Stimulated activated naive CD8-positive, alpha-beta T cell treated with anti-CD3 and anti-CD28 coated beads, Interleukin-15, amount 100 ng/mL, for 72 hours (primary cell): Measurements from ENCODE around the gene MED25.

ENCODE experiments used
- ATAC-seq: fragments of 150-1000 bp; cut with Tn5 transposase; 2 replicates; pipeline ENCODE4 v1.10.0; 2021; ENCODE audit warnings: mild to moderate bottlenecking, moderate library complexity
- DNase-seq, 2 donors: peaks; one replicate each; pipeline ENCODE4 v3.0.0; 2021 to 2022
- H3K27ac Mint-ChIP-seq, 2 donors: one replicate each; pipeline ENCODE4 v1.8.0; 2022; ENCODE audit warnings: mild to moderate bottlenecking in 2 of 2, mixed read lengths in 2 of 2, moderate library complexity in 2 of 2
- H3K27me3 Mint-ChIP-seq: one replicate; pipeline ENCODE4 v1.8.0; 2022; ENCODE audit warnings: mixed read lengths
- H3K4me1 Mint-ChIP-seq: one replicate; pipeline ENCODE4 v1.8.0; 2022; ENCODE audit warnings: mild to moderate bottlenecking, mixed read lengths
- H3K4me3 Mint-ChIP-seq, 2 donors: one replicate each; pipeline ENCODE4 v1.8.0; 2022; ENCODE audit warnings: mild to moderate bottlenecking in 2 of 2, mixed read lengths in 2 of 2, moderate library complexity in 1 of 2
- H3K9me3 Mint-ChIP-seq, 2 donors: one replicate each; pipeline ENCODE4 v1.8.0; 2022; ENCODE audit warnings: mixed read lengths in 2 of 2

The MED25 gene

DNA sequence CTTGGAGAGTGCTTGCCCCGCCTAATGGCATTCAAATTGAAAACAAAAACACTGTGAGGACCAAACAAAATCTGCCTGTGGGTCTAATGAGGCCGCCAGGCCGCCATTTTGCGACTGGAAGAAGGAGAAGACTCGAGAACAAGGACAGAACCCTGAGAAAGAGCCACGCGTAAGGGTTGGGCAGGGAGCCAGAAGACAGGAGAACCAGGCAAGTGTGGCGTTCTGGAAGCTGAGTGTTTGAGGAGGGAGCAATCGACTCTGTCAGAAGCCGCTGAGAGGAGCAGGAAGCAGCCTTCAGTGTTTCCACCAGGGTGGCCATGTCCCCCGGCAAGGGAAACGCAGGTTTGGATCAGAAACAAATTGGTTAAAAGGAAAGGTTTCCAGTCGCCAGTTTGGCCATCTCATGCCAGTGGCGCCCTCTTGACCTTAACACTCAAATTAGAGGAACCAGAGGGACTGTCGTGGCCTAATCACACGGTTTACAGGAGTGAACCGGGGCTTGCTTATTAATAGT lies 22.7 kb downstream of the MED25 start:
- peak overlapping the region in 1 of 2 donors; percentile 93 for H3K27ac Mint-ChIP-seq
- H3K27me3 Mint-ChIP-seq = no peaks in the 10 kb centered on the region
- H3K4me1 Mint-ChIP-seq = no peaks in the 10 kb centered on the region
- H3K9me3 Mint-ChIP-seq = no peaks in the 10 kb centered on the region
- no peak for DNase-seq
- H3K4me3 Mint-ChIP-seq = no peak overlapping the region
- ATAC-seq = no peak

DNA sequence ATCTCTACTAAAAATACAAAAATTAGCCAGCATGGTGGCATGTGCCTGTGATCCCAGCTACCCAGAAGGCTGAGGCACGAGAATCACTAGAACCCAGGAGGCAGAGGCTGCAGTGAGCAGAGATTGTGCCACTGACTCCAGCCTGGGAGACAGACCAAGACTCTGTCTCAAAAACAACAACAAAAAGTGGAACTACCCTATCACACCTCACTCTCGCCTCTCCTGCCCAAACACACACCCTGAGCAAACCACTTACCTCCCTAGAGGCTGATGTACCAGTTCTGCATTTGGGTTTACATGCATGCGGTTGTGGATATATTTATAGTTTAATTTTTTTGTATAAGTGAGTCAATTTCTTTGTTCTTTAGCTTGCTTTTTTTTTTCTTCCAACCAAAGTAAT lies 25.2 kb downstream of the MED25 start:
- no peak for ATAC-seq
- Mint-ChIP-seq H3K27ac (no peak overlapping the region), H3K27me3 (no peaks in the 10 kb centered on the region), H3K9me3 (no peaks in the 10 kb centered on the region), H3K4me3 (no peak overlapping the region), H3K4me1 (peaks cover 5% of the 10 kb centered on the region)
- DNase-seq = no peak

DNA sequence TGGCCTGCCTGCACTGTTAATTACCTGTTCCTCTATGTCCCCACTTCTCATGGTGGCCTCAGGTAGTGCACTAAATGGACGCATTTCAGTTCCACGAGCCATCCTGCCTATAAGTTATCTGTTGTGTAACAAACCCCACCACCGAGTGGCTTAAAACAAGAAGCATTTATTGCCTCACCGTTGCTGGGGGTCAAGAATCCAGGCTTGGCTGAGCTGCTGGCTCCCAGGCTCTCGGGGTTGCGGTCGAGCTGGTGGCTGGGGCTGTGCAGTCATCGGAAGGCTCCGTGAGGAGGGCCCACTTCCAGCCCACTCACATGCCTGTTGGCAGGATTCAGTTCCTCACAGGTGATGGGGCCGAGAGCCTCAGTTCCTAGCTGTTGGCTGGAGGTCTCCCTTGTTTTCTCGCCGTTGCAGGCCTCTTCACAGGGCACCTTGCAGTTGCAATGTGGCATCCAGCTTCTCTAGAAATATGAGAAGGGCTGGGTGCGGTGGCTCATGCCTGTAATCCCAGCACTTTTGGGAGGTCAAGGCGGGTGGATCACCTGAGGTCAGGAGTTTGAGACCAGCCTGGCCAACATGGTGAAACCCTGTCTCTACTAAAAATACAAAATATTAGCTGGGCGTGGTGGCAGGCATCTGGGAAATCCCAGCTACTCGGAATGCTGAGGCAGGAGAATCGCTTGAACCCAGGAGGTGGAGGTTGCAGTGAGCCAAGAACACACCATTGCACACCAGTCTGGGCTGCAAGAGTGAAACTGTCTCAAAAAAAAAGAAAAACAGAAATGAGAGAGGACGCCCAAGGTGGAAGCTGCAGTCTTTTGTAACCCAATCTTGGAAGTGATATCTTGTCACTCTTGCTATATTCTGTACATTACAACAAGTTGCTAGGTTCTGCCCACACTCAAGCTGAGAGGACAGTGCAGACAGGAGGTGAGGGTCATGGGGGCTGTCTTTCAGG lies 26.3 kb downstream of the MED25 start:
- Mint-ChIP-seq H3K4me3 (no peak overlapping the region), H3K4me1 (peaks cover 16% of the 10 kb centered on the region), H3K27ac (no peak overlapping the region), H3K27me3 (no peaks in the 10 kb centered on the region), H3K9me3 (peaks cover 7% of the 10 kb centered on the region in 2 donors)
- ATAC-seq (no peak), DNase-seq (no peak)

DNA sequence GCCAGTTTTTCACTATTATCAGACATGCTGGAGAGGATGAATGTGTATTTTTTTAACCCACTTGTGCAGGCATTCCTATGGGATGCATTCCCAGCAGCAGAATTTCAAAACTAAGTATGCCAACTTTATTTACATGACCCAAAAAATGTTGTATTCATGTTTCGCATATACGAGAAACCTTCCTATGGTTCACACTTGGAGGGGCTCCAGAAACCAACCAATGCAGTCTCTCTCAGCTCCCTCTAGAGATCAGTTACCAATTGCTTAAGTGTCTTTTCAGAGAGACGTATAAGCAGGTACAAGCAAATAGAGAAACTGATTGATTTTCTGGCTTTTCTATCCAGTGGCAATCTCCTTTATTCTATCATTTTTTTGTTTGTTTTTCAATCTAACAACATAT lies 27.3 kb downstream of the MED25 start:
- Mint-ChIP-seq H3K27ac (no peak overlapping the region), H3K27me3 (no peaks in the 10 kb centered on the region), H3K9me3 (peaks cover 13 to 15% of the 10 kb centered on the region in 2 donors), H3K4me1 (peaks cover 25% of the 10 kb centered on the region), H3K4me3 (no peak overlapping the region)
- DNase-seq = no peak
- no peak for ATAC-seq

DNA sequence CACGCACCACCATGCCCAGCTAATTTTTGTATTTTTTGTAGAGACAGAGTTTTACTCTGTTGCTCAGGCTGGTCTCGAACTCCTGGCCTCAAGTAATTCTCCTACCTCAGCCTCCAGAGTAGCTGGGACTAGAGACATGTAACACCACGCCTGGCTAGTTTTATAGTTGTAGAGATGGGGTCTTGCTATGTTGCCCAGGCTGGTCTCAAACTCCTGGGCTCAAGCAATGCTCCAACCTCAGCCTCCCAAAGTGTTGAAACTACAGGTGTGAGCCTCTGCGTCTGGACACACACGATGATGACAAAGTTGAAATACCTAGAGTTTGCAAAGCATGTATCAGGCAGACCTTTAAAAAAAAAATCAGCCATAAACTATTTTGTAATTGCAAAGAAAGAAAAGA lies 28.3 kb downstream of the MED25 start:
- no peaks in the 10 kb centered on the region for H3K27me3 Mint-ChIP-seq
- peaks cover 13 to 15% of the 10 kb centered on the region in 2 donors for H3K9me3 Mint-ChIP-seq
- DNase-seq = no peak
- ATAC-seq = no peak
- H3K4me1 Mint-ChIP-seq = peaks cover 25% of the 10 kb centered on the region
- no peak overlapping the region for H3K27ac Mint-ChIP-seq
- no peak overlapping the region for H3K4me3 Mint-ChIP-seq

DNA sequence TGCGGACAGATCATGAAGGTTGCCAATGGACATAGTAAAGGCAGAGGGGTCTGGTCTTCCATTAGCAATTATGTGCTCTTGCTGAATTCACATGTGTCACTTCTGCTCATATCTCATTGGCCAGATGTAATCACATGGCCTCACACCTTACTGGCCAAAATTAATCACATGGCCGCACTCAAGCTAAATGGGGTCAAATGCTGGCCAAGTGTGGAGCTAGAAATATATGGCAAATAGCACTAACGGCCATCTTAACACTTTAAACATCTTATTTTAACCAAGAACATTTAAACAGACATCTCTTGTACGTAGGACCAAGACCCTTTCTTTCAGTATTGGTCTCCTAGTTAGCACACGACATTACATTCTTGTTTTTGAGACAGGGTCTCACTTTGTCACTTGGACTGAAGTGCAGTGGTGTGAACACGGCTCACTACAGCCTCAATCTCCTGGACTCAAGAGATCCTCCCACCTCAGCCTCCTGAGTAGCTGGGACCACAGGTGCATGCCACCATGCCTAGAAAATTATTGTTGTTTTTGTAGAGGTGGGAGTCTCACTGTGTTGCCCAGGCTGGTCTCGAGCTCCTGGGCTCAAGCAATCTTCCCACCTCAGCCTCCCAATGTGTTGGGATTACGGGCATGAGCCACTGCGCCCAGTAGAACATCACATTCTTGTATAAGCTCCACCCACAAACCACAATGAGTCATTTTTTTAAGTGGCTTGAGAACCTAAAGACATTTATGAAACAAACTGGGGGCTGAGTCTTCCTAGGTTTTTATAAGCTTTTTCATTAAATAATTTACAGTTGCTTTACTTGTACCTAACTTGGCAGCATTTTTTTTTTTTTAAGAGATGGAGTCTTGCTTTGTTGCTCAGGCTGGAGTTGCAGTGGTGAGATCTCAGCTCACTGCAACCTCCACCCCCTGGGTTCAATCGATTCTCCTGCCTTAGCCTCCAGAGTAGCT lies 29.9 kb downstream of the MED25 start:
- no peak overlapping the region for H3K4me3 Mint-ChIP-seq
- no peaks in the 10 kb centered on the region for H3K27me3 Mint-ChIP-seq
- peaks cover 13 to 15% of the 10 kb centered on the region in 2 donors for H3K9me3 Mint-ChIP-seq
- ATAC-seq (no peak), DNase-seq (no peak)
- H3K27ac Mint-ChIP-seq = peak overlapping the region in 1 of 2 donors; percentile 35
- peaks cover 38% of the 10 kb centered on the region for H3K4me1 Mint-ChIP-seq

DNA sequence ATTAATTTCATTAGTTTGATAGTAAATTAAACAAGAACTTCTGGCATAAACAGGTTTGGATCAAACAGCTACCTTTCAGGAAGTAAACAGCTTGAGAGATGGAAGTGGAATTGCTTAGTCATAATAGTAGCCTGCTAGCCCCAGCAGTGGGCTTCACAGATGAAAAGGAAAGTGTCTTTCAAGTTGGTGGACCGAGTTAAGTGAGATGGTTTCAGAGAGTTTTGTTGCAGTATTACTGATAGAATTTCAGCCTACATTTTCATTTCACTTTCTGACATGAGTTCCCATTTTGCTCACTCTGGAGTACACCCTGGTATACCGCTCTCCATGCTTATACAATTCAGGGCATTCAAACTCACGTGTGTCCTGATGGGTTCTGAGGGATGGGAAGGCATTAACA lies 30.8 kb downstream of the MED25 start:
- peaks cover 47% of the 10 kb centered on the region for H3K4me1 Mint-ChIP-seq
- H3K27me3 Mint-ChIP-seq = no peaks in the 10 kb centered on the region
- ATAC-seq (no peak), DNase-seq (no peak)
- no peak overlapping the region for H3K27ac Mint-ChIP-seq
- H3K4me3 Mint-ChIP-seq = peak overlapping the region; percentile 17 to 69
- peaks cover 13 to 15% of the 10 kb centered on the region in 2 donors for H3K9me3 Mint-ChIP-seq

DNA sequence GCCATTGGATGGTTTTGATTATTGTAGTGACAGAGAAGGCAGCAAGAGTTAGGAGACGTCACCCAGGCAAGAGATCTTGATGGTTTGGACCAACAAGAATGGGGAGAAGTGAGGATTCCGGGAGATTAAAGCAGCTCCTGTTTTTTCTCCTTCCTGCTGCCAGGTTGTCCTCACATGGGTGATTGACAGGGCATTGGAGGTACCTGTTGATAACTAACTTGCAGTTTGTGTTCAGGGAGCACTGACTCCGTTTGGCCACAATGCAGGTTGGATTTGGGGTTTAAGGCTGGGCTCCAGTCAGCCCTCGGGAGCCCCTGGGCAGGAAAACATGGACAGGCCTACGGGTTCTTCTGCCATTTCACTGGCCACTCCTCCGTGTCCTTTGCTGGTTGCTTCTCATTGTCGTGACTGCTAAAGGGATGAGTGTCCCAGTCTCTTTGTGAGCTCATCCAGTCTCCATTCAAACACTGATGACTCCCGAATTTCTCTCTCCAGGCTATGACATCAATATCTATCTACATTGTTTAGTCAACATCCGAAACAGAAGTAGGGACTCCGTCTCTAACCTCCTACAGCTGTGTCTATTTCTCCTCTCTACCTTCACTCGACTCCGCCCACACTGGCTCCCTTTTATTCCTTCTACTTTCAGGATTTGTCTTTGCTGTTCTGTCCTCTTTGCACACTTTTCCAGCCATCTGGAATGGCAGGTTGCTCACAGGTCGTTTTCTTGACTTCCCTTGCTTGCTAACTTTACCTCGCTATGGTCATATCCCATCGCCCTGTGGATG lies 31.5 kb downstream of the MED25 start:
- H3K4me1 Mint-ChIP-seq = peaks cover 50% of the 10 kb centered on the region
- DNase-seq (no peak), ATAC-seq (no peak)
- peak overlapping the region in 1 of 2 donors; percentile 77 for H3K27ac Mint-ChIP-seq
- H3K9me3 Mint-ChIP-seq = peaks cover 13 to 15% of the 10 kb centered on the region in 2 donors
- H3K27me3 Mint-ChIP-seq = no peaks in the 10 kb centered on the region
- peak overlapping the region; percentile 89 to 90 for H3K4me3 Mint-ChIP-seq

DNA sequence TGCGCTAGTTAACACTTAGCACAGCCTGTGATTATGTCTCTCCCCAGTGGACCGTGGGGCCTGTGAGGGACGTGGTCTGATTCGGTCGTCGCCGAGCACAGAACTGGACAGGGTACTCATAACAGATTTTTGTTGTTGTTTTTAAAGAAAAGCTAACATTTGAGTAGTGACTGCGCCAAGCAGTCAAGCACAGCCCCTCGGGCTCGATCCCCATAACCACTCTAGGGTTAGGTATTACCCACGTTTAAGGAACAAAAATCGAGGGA lies 32.1 kb downstream of the MED25 start:
- H3K27ac Mint-ChIP-seq = peak overlapping the region; percentile 97
- H3K9me3 Mint-ChIP-seq = peaks cover 13 to 15% of the 10 kb centered on the region in 2 donors
- DNase-seq (no peak), ATAC-seq (no peak)
- peak overlapping the region; percentile 89 to 90 for H3K4me3 Mint-ChIP-seq
- H3K4me1 Mint-ChIP-seq = peaks cover 53% of the 10 kb centered on the region
- H3K27me3 Mint-ChIP-seq = no peaks in the 10 kb centered on the region

DNA sequence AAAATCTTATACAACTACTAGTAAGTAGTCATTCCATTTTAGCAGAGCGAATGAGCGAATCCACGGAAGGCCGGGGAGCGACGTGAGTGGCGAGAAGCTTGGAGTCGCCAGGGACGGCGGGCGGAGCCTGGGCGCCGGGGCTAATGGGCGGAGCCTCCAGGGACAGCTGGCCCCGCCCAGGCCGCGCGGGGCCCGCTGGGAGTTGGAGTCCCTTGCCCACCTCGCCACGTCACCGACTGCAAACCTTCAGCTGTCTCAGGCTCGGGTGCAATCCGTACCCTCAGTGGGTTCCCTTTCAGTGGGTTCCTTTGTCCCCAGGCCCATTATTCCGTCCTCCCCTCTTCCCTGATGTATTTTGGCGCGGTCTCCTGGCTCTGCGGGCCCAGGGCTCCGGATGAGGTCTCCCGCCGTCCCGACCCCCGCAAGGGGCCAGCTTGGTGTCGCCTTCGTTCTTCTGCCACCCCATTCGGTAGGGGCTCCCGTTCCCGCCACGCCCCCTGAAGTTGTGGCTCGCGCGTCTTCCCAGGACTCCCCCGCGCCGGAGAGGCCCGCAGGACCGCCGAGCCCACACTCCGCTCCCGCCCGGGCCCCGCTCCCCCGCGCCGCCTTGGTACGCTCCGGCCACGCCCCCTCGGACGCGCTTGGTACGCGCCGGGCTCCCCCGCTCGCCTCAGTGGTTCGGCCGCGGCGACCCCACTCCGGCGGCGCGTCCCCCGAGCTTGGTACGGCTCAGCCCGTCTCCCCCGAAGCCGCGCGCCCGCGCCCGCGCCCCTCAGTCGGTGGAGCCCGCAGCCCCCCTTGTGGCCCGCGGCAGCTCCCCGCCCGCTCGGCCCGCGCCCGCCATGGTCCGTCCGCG lies 32.6 kb downstream of the MED25 start, which contains the start of gene PTOV1:
Gene PTOV1, plus strand, starts transcription at position 673 of the 856 bp plus-strand sequence.
- DNase-seq (peak; percentile 90 to 94), ATAC-seq (peak; percentile 88)
- H3K4me3 Mint-ChIP-seq = peak within 1 kb of the TSS; percentile 89 to 90
- peaks cover 59% of the 10 kb centered on the region for H3K4me1 Mint-ChIP-seq
- peaks cover 13 to 15% of the 10 kb centered on the region in 2 donors for H3K9me3 Mint-ChIP-seq
- no peaks in the 10 kb centered on the region for H3K27me3 Mint-ChIP-seq
- peak within 1 kb of the TSS; percentile 97 for H3K27ac Mint-ChIP-seq

DNA sequence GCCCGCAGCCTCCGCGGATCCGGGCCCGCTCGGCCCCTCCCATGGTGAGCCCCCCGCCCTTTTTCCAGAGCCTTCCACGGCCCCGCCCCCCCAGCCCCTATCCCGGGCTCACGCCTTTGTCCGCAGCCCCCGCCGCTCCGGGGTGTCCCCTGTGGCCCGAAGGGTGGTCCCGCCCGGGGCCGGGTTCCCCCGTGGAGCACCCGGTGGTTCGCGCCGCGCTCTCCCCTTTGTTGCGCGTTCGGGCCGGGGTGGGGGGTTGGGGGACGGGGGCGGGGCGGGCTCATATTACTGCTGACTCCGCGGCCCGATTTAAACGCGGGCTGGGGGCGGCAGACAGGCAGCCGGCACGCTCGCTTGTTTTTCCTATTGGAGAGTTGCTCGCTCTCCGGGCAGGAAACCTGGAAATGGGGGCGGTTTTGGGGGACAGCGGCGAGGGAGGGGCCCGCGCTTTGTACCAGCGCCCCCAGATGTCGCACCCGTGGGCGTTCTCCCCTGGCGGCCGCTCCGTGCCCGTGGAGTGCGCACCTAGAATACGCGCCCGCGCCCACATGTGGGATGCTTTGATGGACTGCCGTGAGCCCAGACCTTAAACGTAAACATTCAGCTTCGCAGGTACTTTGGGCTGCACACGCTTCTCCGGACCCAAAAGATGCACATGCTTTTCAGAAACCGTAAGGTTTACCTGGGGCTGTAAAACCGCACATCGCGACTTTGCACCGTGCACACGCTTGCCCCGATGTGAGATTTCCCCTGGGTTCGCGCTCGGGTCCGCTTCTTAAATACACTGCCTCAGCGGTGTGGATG lies 33.6 kb downstream of the MED25 start:
- DNase-seq (no peak), ATAC-seq (peak; percentile 2)
- peaks cover 59% of the 10 kb centered on the region for H3K4me1 Mint-ChIP-seq
- peak overlapping the region; percentile 56 to 57 for H3K27ac Mint-ChIP-seq
- no peaks in the 10 kb centered on the region for H3K27me3 Mint-ChIP-seq
- H3K9me3 Mint-ChIP-seq = peaks cover 13 to 15% of the 10 kb centered on the region in 2 donors
- peak overlapping the region; percentile 77 to 88 for H3K4me3 Mint-ChIP-seq

DNA sequence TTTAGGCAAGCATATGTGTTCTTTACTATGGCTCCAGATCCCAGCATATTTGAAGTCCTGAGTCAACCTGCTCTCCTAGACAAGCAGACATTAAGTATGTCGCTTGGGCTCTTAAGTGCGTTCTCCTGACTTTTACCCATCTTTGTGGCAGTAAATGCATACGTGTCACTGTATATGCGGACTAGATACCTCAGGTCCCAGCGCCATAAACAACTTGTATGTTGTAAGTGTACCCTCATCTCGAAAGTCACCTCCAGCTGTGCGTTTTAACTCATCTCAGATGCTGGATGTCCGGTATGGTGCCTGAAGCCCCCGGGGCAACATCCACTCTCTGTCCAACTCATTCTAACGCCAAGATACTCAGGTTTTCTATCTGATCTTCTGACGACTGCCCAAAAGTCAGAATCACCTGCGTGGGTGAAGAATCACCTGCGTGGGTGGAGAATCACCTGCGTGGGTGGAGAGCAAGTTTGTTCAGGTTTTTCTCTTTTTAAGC lies 34.6 kb downstream of the MED25 start:
- Mint-ChIP-seq H3K9me3 (peaks cover 13 to 15% of the 10 kb centered on the region in 2 donors), H3K4me1 (peaks cover 59% of the 10 kb centered on the region), H3K4me3 (peak overlapping the region; percentile 77 to 88), H3K27me3 (no peaks in the 10 kb centered on the region), H3K27ac (peak overlapping the region in 1 of 2 donors; percentile 57)
- DNase-seq (no peak), ATAC-seq (no peak)

DNA sequence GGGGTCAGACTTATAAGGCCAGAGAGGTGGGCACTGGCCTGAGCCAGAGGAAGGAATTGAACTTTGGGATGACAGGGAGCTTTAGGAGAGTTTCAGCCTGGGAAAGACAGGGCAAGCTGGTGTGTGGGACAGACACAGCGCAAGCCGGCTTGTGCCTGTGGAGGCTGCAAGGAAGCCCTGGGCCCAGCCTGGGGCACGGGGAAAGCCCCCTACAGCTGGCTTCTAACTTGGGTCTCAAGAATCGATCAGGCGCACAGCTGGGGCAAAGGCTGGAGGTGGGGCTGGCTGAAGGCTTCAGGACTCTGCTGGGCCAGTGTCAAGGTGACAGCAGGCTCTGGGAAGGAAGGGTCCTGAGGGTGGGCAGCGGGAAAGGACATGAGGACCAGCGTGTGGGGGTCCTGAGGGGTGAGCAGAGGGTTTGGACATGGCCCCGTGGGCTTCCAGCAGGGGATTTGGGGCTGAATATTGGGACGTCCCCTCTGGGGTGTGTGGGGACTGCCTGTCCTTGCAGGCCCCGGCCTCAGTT lies 35.8 kb downstream of the MED25 start:
- peaks cover 47% of the 10 kb centered on the region for H3K4me1 Mint-ChIP-seq
- H3K27me3 Mint-ChIP-seq = no peaks in the 10 kb centered on the region
- no peak overlapping the region for H3K4me3 Mint-ChIP-seq
- peaks cover 10 to 14% of the 10 kb centered on the region in 2 donors for H3K9me3 Mint-ChIP-seq
- peak overlapping the region in 1 of 2 donors; percentile 92 for H3K27ac Mint-ChIP-seq
- DNase-seq (no peak), ATAC-seq (no peak)
